ENCODE measurements around the gene CD70.
"Not testable (repeated sequence)": the region's sequence is repeated elsewhere in the genome, so short reads cannot be mapped to it uniquely, and the experiment has no call there.

Gene CD70

GRCh38 chr19:6604906-6605305 lies 14.0 kb upstream of the CD70 start:
- H3K4me1 Mint-ChIP-seq, result peaks cover 42% of the 10 kb centered on the region
- no peak overlapping the region for H3K27ac Mint-ChIP-seq
- H3K4me3 Mint-ChIP-seq, result no peak overlapping the region
- peaks cover 15% of the 10 kb centered on the region for H3K27me3 Mint-ChIP-seq
- H3K9me3 Mint-ChIP-seq, result no peaks in the 10 kb centered on the region
- H3K36me3 Mint-ChIP-seq (ENCODE audit: low read depth), result no peaks in the 10 kb centered on the region
- no peak for DNase-seq
- ATAC-seq, result no peak

GRCh38 chr19:6602729-6603114 lies 11.8 kb upstream of the CD70 start:
- no peak overlapping the region for H3K4me3 Mint-ChIP-seq
- H3K27ac Mint-ChIP-seq, result no peak overlapping the region
- H3K4me1 Mint-ChIP-seq, result peaks cover 50% of the 10 kb centered on the region
- H3K9me3 Mint-ChIP-seq, result no peaks in the 10 kb centered on the region
- H3K27me3 Mint-ChIP-seq, result peaks cover 6% of the 10 kb centered on the region
- no peaks in the 10 kb centered on the region for H3K36me3 Mint-ChIP-seq (ENCODE audit: low read depth)
- DNase-seq (no peak), ATAC-seq (no peak)

GRCh38 chr19:6601537-6602052 lies 10.6 kb upstream of the CD70 start:
- peak overlapping the region; percentile 58 for H3K4me3 Mint-ChIP-seq
- not testable (repeated sequence) for H3K36me3 Mint-ChIP-seq (ENCODE audit: low read depth)

GRCh38 chr19:6600951-6601536 lies 10.1 kb upstream of the CD70 start:
- H3K4me1 Mint-ChIP-seq, result peaks cover 52% of the 10 kb centered on the region
- H3K27me3 Mint-ChIP-seq; H3K36me3 Mint-ChIP-seq (ENCODE audit: low read depth); DNase-seq; ATAC-seq; H3K9me3 Mint-ChIP-seq: not testable (repeated sequence)
- H3K4me3 Mint-ChIP-seq, result peak overlapping the region; percentile 58
- peak overlapping the region; percentile 38 for H3K27ac Mint-ChIP-seq

More at GRCh38 chr19:6601537-6602052, 10.6 kb upstream of the CD70 start:
- not testable (repeated sequence) for H3K27me3 Mint-ChIP-seq, DNase-seq, H3K9me3 Mint-ChIP-seq
- ATAC-seq, result peak; percentile 51
- Mint-ChIP-seq H3K4me1 (peaks cover 52% of the 10 kb centered on the region), H3K27ac (peak overlapping the region; percentile 38)

GRCh38 chr19:6599866-6600454 lies 9.0 kb upstream of the CD70 start:
- Mint-ChIP-seq H3K27ac (no peak overlapping the region), H3K27me3 (peaks cover 7% of the 10 kb centered on the region), H3K4me3 (no peak overlapping the region), H3K4me1 (peaks cover 61% of the 10 kb centered on the region), H3K36me3 (ENCODE audit: low read depth) (peaks cover 2% of the 10 kb centered on the region), H3K9me3 (no peaks in the 10 kb centered on the region)
- DNase-seq, result no peak
- ATAC-seq, result no peak

- DNase-seq; H3K4me3 Mint-ChIP-seq; H3K9me3 Mint-ChIP-seq; H3K36me3 Mint-ChIP-seq (ENCODE audit: low read depth); ATAC-seq; H3K27me3 Mint-ChIP-seq: not testable (repeated sequence)
- Mint-ChIP-seq H3K4me1 (peaks cover 63% of the 10 kb centered on the region), H3K27ac (peak overlapping the region; percentile 62)
Measured at GRCh38 chr19:6598254-6598892, 7.4 kb upstream of the CD70 start.

- not testable (repeated sequence) for H3K9me3 Mint-ChIP-seq; H3K27me3 Mint-ChIP-seq; ATAC-seq; DNase-seq; H3K36me3 Mint-ChIP-seq (ENCODE audit: low read depth)
- H3K4me3 Mint-ChIP-seq, result peak overlapping the region; percentile 9
- peaks cover 66% of the 10 kb centered on the region for H3K4me1 Mint-ChIP-seq
- peak overlapping the region; percentile 62 for H3K27ac Mint-ChIP-seq
Measured at GRCh38 chr19:6597471-6598253, 6.7 kb upstream of the CD70 start.

GRCh38 chr19:6596621-6597020 lies 5.7 kb upstream of the CD70 start:
- no peak for DNase-seq
- no peak for ATAC-seq
- Mint-ChIP-seq H3K27me3 (peaks cover 13% of the 10 kb centered on the region), H3K4me1 (peaks cover 69% of the 10 kb centered on the region), H3K36me3 (ENCODE audit: low read depth) (peaks cover 2% of the 10 kb centered on the region), H3K4me3 (no peak overlapping the region), H3K9me3 (no peaks in the 10 kb centered on the region), H3K27ac (no peak overlapping the region)

GRCh38 chr19:6593651-6594416 lies 2.9 kb upstream of the CD70 start:
- Mint-ChIP-seq H3K27me3 (peaks cover 37% of the 10 kb centered on the region), H3K36me3 (ENCODE audit: low read depth) (peaks cover 2% of the 10 kb centered on the region), H3K4me3 (peak overlapping the region; percentile 48), H3K27ac (peak overlapping the region; percentile 89), H3K4me1 (peaks cover 72% of the 10 kb centered on the region), H3K9me3 (no peaks in the 10 kb centered on the region)
- DNase-seq, result no peak
- ATAC-seq, result peak; percentile 39

- H3K4me1 Mint-ChIP-seq, result peaks cover 75% of the 10 kb centered on the region
- peaks cover 60% of the 10 kb centered on the region for H3K27me3 Mint-ChIP-seq
- DNase-seq (peak; percentile 58), ATAC-seq (peak; percentile 26)
- peak overlapping the region; percentile 86 for H3K4me3 Mint-ChIP-seq
- peak overlapping the region; percentile 77 for H3K27ac Mint-ChIP-seq
- H3K9me3 Mint-ChIP-seq, result no peaks in the 10 kb centered on the region
- H3K36me3 Mint-ChIP-seq (ENCODE audit: low read depth), result peaks cover 4% of the 10 kb centered on the region
Measured at GRCh38 chr19:6590258-6590826, 608 bp downstream of the CD70 start.

- H3K27ac Mint-ChIP-seq, result peak overlapping the region; percentile 68
- peak overlapping the region; percentile 86 for H3K4me3 Mint-ChIP-seq
- DNase-seq (no peak), ATAC-seq (no peak)
- no peaks in the 10 kb centered on the region for H3K9me3 Mint-ChIP-seq
- peaks cover 65% of the 10 kb centered on the region for H3K27me3 Mint-ChIP-seq
- peaks cover 71% of the 10 kb centered on the region for H3K4me1 Mint-ChIP-seq
- H3K36me3 Mint-ChIP-seq (ENCODE audit: low read depth), result peaks cover 5% of the 10 kb centered on the region
Measured at GRCh38 chr19:6589711-6590257, 1.2 kb downstream of the CD70 start.

GRCh38 chr19:6588508-6589345 lies 2.2 kb downstream of the CD70 start:
- peaks cover 5% of the 10 kb centered on the region for H3K36me3 Mint-ChIP-seq (ENCODE audit: low read depth)
- H3K9me3 Mint-ChIP-seq, result no peaks in the 10 kb centered on the region
- peaks cover 65% of the 10 kb centered on the region for H3K27me3 Mint-ChIP-seq
- ATAC-seq, result no peak
- peak overlapping the region; percentile 86 for H3K4me3 Mint-ChIP-seq
- no peak for DNase-seq
- H3K27ac Mint-ChIP-seq, result no peak overlapping the region
- peaks cover 61% of the 10 kb centered on the region for H3K4me1 Mint-ChIP-seq

- ATAC-seq, result no peak
- H3K4me3 Mint-ChIP-seq, result peak overlapping the region; percentile 86
- peaks cover 5% of the 10 kb centered on the region for H3K36me3 Mint-ChIP-seq (ENCODE audit: low read depth)
- peaks cover 65% of the 10 kb centered on the region for H3K27me3 Mint-ChIP-seq
- DNase-seq, result no peak
- H3K27ac Mint-ChIP-seq, result peak overlapping the region; percentile 56
- H3K4me1 Mint-ChIP-seq, result peaks cover 58% of the 10 kb centered on the region
- H3K9me3 Mint-ChIP-seq, result no peaks in the 10 kb centered on the region
Measured at GRCh38 chr19:6587998-6588507, 2.9 kb downstream of the CD70 start.
